IPS DF 4.7 (cell line): ENCODE results near the gene TTC39C.

Source experiments
- DNase-seq: peaks from one replicate; pipeline ENCODE4 v3.0.0-alpha.2; 2013; ENCODE audit warnings: low spot score; ENCODE audit errors: extremely low read depth

The TTC39C gene

DNA sequence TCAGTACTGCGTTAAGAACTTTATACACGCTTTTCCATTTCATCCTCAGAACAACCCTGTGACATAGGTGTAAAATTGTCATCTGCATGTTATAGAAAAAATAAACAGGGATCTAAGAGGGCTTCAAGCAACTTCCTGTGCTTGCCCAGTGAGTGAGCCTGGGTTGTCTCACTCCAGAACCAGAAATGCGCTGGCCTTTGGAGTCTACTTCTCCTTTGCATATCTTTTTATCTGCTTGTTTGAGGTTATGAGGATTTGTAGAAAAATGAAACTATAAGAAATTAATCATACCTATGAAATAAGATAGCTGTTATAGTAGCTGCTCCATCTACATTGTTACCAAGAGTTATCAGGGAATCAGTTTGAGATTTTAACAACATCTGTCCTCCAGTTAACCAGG is 69.0 kb downstream of the TTC39C start:
- DNase-seq, result no peak

DNA sequence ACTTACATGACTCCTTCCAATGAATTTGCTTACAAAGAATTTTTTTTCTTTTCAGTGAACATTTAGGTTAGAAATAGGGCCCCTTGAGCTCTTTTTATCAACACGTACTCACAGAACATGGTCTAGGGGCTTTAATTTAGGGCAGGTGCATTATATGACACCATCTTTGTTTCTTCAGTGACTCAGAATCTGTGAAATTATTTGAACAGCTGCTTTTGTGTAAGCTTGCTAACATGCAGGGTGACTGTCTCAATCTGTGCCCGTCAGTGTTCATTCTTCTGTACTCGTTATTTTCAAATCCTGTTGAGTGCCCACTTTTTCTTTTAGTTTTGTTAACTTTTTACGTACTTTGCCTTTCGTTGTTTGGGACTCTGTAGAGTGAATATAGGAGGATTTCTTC is 71.5 kb downstream of the TTC39C start:
- no peak for DNase-seq

DNA sequence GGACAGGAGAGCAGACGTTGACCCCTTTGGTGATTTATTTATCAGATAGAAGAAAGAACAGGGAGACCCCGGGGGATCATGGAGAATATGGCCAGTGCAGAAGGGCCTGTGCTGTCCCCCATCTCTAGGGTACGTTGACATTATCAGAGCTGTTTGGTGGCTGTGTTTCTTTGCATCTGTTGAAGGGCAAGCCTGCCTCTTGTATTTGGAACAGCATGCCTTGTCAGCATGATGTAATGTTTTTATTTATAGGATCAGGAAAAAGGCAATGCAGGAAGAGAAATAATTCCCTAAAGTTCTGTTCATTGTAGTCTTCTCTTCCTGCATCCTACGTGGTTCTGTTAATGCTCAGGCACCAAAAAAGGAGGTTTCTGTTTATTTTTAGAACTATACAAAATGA is 74.5 kb downstream of the TTC39C start:
- no peak for DNase-seq

DNA sequence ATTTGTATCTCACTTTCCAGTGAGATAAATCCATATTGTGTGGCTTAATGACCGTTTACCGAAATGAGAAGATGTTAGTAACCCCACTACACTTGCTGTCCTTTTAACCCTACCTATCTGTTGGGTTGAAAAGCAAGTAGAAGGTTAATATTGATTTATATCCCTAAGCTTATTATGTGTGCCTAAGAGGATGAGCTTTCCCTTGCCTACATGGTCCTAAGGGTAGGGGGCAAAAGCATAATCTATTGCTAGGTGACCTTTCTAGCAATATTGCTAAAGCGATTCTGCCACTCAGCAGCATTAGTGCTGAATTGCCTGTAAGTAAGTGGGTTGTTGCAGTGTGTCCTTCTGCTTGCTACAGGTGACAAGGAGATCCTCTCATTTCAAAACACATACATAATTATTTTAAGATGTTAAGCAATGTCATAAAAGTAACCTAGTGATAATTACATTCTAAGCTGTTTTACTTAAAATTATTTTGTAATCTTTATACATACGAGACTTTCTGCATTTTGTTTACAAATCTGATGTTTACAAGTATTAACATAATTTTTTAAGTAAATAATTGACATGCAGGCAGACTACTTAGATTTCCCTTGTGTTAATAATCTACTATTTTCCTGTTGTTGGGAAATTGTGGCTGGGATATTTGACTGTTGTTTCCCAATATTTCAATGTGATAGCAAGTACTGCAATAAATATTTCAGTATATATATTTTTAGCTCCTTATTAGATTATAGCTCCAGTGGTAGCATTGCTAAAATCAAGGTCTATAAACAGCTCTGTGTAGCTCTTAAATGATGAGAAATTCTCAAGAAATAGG is 75.2 kb downstream of the TTC39C start:
- no peak for DNase-seq

DNA sequence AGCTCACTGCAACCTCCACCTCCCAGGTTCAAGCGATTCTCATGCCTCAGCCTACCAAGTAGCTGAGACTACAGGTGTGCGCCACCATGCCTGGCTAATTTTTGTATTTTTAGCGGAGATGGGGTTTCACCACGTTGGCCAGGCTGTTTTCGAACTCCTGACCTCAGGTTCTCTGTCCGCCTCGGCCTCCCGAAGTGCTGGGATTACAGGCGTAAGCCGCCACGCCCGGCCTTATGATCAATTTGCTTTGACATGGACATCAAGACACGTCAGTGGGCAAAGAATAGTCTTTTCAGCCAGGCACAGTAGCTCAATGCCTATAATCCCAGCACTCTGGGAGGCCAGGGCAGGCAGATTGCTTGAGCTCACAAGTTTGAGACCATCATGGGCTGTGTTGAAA is 76.3 kb downstream of the TTC39C start:
- no peak for DNase-seq

DNA sequence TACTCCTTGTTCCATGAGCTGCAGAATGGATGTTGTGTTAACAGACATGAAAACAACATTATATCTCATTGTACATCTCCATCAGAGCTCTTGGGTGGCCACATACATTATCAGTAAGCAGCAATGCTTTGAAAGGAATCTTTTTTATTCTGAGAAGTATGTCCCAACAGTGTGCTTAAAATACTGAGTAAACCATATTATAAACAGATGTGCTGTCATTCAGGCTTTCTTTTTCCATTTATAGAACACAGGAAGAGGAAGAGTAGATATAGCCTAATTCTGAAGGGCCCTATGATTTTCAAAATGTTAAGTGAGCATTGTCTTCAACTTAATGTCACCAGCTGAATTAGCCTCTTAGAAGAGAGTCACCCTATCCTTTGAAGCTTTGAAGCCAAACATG is 80.0 kb downstream of the TTC39C start:
- DNase-seq, result no peak

DNA sequence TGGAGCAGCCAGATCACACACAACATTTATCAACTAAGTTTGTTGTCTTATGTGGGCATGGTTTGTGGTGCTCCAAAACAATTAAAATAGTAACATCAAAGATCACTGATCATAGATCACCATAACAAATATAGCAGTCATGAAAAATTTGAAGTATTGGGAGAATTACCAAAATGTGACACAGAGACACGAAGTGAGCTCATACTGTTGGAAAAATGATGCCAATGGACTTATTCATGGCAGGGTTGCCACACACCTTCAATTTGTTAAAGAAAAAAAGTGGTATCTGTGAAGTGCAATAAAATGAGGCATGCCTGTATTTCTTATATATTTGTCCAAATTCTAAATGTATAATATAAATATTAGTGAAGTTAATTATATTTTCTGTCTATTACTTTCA is 81.4 kb downstream of the TTC39C start:
- DNase-seq, result no peak

DNA sequence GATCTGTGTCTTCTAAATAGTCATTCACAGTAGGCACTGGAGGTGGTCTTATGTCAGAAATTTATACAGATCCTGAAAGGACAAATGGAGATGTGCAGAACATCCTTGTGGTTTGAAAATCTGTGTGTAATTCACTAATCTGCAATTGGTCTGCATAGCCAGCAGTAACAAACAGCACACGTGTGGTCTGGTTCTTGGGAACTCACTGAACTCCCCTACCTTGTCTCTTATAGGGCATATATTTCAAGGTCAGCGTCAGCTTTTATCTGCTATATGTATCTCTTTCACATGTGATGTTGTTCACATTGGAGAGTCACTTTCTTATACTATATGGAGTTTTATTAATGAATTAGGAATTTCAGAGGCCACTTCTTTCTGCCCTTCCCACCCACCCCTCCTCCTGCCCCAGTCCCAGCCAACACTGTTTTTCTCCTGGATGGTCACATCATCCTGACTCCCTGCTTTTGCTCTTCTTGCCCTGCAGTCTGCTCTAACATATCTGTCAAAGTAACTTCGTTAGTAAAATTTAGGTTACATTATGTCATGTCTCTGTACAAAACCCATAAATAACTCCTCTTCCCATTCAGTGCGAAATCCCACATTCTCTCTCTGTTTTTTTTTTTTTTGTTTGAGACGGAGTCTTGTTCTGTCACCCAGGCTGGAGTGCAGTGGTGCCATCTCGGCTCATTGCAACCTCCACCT is 88.9 kb downstream of the TTC39C start:
- DNase-seq, result no peak

DNA sequence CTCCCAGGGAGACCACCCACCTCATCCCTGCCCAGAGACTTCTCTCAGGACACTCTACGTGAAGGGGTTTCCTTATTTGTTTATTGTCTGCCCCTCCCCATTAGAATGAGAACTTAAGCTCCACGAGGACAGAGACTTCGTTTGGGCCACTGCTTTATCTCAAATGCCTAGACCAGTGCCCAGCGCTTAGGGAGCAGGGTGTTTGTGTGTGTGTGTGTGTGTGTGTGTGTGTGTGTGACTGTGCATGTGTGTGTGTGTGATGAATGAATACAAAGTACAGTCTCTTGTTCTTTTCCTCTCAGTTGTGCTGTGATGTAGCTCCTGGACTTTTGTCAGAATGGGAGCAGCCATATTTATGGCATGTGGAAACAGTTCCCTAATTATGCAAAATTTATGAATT is 89.9 kb downstream of the TTC39C start:
- DNase-seq, result no peak

DNA sequence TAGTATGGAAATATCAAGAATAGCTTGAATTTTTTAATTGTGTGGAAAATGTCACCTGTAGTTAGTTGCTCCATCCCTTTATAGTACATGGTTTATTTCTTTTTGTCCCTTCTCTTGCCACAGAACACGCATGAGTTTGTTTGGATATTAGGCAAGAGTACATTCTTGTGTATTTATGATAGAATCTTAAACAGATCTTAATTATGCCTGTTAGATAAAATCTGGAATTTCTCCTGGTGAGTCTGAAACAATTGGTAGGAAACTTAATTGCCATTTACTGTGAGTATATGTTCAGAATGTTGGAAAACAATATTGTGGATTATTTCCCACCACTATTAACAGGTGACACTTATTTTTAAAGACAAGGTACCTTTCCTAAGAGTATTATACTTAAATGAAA is 94.1 kb downstream of the TTC39C start:
- no peak for DNase-seq

DNA sequence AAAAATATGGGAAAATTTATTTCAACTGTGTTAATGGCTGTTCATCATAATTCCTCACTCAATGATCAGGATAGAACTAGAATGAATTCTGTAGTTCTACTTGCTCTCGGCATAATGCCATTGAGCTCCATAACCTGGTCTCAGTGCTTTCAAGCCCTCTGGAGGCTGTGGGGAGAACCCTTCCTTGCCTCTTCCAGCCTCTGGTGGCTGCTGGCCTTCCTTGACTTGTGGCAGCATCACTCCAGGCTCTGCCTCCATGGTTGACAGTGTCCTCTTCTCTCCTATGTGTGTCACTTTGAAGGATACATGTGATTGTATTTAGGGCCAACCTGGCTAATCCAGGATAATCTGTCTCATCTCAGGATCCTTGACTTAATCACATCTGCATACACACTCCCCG is 97.4 kb downstream of the TTC39C start:
- no peak for DNase-seq

DNA sequence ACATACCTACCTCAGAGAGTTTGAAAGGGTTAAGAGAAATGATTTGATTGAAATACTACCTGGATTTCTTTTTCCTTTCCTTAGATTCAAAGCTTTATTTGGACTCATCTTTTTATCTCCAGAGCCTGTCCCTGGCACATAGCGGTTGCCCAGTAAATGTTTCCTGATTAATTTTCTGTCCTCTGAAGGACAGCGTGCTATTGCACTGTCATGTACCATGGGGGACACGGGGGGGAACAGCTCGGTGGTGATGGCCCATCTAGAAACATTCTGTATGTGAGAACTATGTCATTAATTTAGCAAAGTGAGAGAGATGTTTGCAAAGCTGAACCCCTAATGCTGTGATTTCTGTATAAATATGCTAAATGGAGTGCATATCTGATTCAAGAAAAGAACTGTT is 97.9 kb downstream of the TTC39C start:
- no peak for DNase-seq

DNA sequence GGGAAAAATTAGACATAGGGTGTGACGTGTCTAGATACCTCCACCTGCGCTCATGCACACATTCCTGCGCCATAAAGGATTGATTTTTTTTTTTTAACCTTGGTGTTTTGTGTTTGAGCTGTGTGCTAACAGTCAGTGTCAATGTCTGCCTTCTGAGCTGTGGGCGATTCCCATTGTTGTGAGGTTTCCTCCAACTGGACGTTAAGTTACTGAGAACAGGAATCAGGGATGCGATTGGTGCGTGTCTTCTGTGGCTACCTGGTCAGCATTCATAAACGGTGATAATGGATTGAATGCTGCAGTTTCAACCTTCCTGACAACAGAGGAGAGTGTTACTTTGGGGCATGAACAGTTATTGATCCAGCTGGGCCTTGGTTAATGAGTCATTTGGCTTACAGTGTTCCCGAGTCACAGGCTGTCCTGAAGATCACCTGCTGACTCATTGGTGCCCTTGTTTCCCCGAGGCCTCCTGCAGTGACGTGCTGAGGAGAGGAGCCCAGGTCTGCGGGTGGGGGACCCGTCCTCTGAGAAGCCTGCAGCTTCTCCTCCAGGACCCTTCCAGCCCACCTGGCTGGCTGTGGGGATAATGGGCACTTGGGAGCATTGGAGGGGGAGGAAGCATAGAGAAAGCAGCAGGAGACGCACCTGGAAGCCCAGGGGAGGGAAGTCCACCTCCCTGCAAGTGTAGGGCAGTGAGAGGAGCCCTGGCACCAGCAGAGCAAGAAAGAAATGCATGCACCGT is 98.5 kb downstream of the TTC39C start:
- DNase-seq, result no peak

DNA sequence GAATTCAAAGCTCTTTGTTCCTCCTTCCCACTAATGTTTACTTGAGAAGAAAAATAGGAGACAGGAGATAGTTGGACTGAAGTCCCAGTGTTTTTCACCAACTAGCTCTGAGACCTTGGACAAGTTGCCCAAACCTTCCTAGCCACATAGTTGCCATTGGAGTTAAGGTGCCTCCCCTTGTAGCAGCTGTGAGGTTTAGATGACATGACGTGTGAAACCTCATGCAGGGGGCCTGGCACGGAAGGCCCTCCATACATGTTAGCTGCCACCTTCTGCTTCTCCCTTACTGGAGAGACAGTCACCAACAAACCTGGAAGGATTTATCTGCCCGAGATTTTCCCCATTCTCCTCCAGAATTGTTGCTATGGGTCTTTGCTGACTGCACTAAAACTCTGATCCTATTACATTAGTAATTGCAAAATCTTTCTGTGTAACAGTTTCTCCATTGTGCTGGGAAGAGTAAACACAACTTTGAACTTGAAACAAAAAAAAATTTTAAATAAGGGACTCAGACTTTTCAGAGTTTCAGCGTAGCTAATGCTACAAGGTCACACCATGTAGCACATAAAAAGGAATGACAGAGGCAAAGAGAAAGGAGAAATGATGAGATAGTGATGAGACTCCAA is 100.5 kb downstream of the TTC39C start:
- no peak for DNase-seq

DNA sequence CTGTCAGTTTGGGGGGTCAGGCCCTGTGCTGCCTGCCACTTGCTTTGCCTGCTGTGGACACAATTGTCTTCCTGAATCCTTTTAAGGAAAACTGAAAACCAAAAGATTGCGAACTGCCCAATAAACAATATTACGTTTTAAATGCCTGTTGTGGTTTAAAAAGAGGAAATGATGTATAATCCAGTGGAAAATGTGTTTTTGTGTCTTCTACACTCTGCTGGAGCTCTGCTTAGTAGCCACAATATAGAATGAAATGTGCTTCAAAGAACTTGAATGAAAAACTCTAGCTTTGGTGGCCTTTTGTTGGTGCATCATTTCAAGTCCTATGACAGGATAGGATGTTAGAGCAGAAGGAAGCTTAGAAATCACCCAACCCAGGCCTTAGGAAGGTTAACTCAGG is 101.1 kb downstream of the TTC39C start:
- DNase-seq, result no peak

DNA sequence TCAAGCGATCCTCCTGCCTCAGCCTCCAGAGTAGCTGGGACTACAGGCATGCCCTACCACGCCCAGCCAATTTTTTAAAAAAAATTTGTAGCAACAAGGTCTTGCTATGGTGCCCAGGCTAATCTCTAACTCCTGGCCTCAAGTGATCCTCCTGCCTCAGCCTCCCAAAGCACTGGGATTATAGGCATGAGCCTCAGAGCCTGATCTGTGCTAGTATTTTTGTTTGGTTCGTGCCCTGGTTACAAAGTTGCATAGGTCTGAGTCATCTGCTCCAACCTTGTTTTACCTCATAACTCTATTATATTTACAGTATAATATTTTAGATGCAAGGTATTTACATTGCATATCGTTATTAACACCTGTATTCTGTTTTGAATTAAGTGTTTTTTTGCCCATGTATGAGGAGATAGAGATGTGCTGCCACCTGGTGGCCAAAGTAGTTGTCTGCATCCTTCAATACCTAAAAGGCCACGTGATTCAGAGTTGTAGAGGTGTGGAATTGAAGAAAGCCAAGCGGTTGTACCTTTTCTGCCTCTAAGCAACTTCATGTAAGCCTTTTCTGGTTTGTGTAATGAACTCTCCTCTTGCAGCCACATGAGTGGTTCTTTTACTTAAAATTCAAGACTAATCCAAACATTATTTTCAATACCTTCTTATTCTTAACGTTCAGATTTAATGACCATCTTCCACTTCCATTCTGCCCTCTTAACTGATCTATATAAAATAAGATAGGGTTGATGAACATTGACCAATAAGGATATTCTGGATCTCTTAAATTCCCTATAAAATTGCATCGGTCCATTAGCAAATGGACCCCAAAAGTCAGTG is 104.4 kb downstream of the TTC39C start:
- no peak for DNase-seq

DNA sequence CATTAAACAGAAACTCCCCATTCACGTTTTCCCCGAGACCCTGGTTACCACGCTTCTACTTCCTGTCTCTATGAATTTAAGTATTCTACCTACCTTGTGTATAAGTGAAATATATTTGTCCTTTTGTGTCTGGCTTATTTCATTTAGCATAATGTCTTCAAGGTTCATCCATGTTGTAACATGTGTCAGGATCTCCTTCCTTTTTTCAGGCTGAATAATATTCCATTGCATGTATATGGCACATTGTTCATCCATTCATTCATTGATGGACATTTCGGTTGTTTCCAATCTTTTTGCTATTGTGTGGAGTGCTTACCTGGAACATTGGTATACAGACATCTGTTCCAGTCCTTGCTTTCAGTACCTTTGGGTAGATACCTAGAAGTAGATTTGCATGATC is 106.1 kb downstream of the TTC39C start:
- DNase-seq, result no peak

DNA sequence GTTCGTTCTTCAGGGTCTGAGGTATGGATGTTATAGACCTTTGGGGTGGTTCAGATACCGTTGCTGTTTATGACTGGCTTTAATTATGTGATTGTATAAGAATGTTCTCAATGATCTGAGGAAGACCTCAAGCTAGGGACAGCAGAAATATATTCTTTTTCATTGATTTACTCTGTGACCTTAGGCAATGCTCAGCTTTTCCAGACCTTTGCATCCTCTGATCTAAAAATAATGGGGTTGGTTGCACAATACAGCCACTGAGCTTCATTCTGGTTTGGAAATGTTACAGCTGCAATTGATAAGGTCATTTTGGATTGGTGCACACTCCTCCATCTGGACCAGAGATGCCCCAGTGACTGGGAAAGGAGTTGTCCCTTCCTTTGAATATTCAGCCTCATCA is 107.1 kb downstream of the TTC39C start:
- DNase-seq, result no peak

DNA sequence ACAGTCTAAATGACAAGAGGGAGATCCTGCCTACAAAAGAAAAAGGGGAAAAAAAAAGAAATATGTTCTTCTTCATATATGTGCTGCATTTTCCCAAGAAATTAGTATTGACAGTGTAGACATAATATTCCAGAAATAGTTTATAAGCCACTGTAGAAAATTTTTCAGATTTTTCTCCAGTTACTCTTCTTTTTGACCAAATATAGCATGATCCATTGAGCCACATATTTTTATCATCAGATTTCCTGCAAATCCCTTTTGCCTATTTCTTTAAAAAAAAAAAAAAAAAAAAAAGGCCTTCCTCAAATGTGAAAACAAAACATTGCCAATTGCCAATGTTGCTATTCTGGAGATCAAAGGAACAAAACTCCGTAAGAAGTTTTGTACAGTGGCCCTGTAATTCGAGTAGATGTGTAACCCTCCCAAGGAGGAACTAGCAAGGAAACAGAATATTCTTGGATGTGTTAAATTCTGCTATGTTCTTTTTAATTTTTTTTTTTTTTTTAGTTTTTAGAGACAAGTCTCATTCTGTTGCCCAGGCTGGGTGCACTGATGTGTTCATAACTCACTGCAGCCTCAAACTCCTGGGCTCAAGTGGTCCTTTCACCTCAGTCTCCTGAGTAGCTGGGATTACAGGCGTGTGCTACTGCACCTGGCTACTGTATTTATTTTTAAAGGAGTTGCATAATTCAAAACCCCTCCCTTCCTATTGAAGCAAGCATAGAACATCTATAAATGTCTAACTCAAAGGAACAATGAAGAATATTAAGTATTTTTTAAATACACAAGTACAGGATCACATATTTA is 111.8 kb downstream of the TTC39C start:
- DNase-seq, result no peak

DNA sequence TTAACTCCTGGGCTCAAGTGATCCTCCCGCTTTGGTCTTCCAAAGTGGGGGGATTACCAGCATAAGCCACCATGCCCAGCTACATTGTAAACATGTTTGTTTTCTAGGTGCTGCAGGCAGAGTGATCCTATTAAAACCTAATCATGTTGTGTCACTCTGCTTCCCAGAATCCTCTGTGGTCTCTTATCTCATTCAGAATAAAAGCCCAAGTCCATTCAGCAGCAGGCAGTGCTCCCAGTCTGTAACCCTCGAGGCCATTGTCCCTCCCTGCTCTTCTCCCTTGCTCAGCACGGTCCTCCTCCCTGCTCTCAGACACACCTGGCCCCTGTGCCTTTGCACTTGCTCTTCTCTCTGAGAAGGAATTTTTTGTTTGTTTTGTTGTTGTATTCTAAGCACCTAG is 113.2 kb downstream of the TTC39C start:
- DNase-seq, result no peak
